Fibroblast of lung (primary cell): ENCODE results near the gene GUCA1A. TPM values are rescaled to one million over a fixed set of nuclear protein-coding genes. Genes with fewer than 3 reads are reported as not detected.
A peak's percentile ranks its signal among the peaks of the same experiment; 100 is the strongest.

Source experiments
- DNase-seq, 2 donors: peaks; one replicate each; pipeline versions ENCODE4 v3.0.0 to v3.0.0-alpha.2; 2010; ENCODE audit warnings: low read depth in 2 of 2
- H2AFZ ChIP-seq: 2 replicates; pipeline ENCODE4 v1.5.1; 2012; ENCODE audit warnings: low read length, control low read depth, inconsistent platforms
- H3K27ac ChIP-seq: 2 replicates; pipeline ENCODE4 v1.5.1; 2011; ENCODE audit warnings: low read length, control low read depth; ENCODE audit not compliant: insufficient read depth
- H3K27me3 ChIP-seq: 2 replicates; pipeline ENCODE4 v1.5.1; 2011; ENCODE audit warnings: mild to moderate bottlenecking, low read length; ENCODE audit not compliant: control insufficient read depth, insufficient read depth
- H3K36me3 ChIP-seq: 2 replicates; pipeline ENCODE4 v1.5.1; 2011; ENCODE audit warnings: low read length; ENCODE audit not compliant: control insufficient read depth, insufficient read depth
- H3K4me1 ChIP-seq: 2 replicates; pipeline ENCODE4 v1.5.1; 2011; ENCODE audit warnings: low read length; ENCODE audit not compliant: control insufficient read depth, insufficient read depth; ENCODE audit errors: extremely low read depth
- H3K4me2 ChIP-seq: 2 replicates; pipeline ENCODE4 v1.5.1; 2011; ENCODE audit warnings: low read length, control low read depth; ENCODE audit not compliant: insufficient read depth; ENCODE audit errors: extremely low read depth
- H3K4me3 ChIP-seq, 4 experiments: fragments of 200-600 bp in 1 of 4; sonication (generic) in 1 of 4; replicated peaks in 1 of 4; 2 replicates each; pipeline ENCODE4 v1.5.1; 2011 to 2016; ENCODE audit warnings: low read length in 4 of 4, low read depth in 3 of 4, mild to moderate bottlenecking in 3 of 4, control low read depth in 2 of 4, inconsistent platforms in 1 of 4, mixed read lengths in 1 of 4; ENCODE audit not compliant: insufficient read depth in 1 of 4; ENCODE audit errors: control extremely low read depth in 1 of 4
- H3K79me2 ChIP-seq: 2 replicates; pipeline ENCODE4 v1.5.1; 2012; ENCODE audit warnings: mild to moderate bottlenecking, low read length, inconsistent platforms; ENCODE audit not compliant: control insufficient read depth, insufficient read depth
- H3K9ac ChIP-seq: 2 replicates; pipeline ENCODE4 v1.5.1; 2011; ENCODE audit warnings: mild to moderate bottlenecking, low read length, control low read depth; ENCODE audit not compliant: insufficient read depth
- H3K9me3 ChIP-seq: 2 replicates; pipeline ENCODE4 v1.5.1; 2012; ENCODE audit warnings: low read depth, low read length; ENCODE audit not compliant: control insufficient read depth, insufficient read depth
- H4K20me1 ChIP-seq: 2 replicates; pipeline ENCODE4 v1.5.1; 2011; ENCODE audit warnings: low read length; ENCODE audit not compliant: control insufficient read depth, insufficient read depth; ENCODE audit errors: extremely low read depth
- EZH2 ChIP-seq: IDR thresholded peaks from 2 replicates; pipeline ENCODE4 v1.5.1; 2012; ENCODE audit warnings: low read length, control low read depth, mild to moderate bottlenecking; ENCODE audit errors: missing control alignments
- polyA plus RNA-seq, 2 donors: library from polyadenylated mRNA; depleted of rRNA in 1 of 2; stranded (reverse) in 1 of 2; unstranded in 1 of 2; fragments of >200 nt; gene quantifications; 2 replicates each; pipeline ENCODE4 v1.2.1, GENCODE V29; 2011 to 2012; ENCODE audit warnings: missing spikeins in 1 of 2
- total RNA-seq: library from RNA; depleted of rRNA; stranded (reverse); fragments of >200 nt; gene quantifications from 2 replicates; pipeline ENCODE4 v1.2.1, GENCODE V29; 2014
- TF ChIP-seq, protein P1 (sequence below), 2 donors: IDR thresholded peaks in 1 of 2; conservative IDR thresholded peaks in 1 of 2; 1 replicate in 1 of 2; 2 replicates in 1 of 2; pipeline ENCODE4 v1.5.1; 2011 to 2012; ENCODE audit warnings: low read length in 2 of 2, control low read depth in 1 of 2, inconsistent platforms in 1 of 2, low read depth in 1 of 2, mild to moderate bottlenecking in 1 of 2

Gene GUCA1A
- total and polyA plus RNA-seq, 2 donors (not counting 1 experiment from before 2014, with no cell fraction given) = 0.16 to 0.33 TPM

- H3K79me2 ChIP-seq = no peaks in the 10 kb centered on the region
Measured at GRCh38 chr6:42225029-42225339, 51.8 kb downstream of the GUCA1A start.

DNA sequence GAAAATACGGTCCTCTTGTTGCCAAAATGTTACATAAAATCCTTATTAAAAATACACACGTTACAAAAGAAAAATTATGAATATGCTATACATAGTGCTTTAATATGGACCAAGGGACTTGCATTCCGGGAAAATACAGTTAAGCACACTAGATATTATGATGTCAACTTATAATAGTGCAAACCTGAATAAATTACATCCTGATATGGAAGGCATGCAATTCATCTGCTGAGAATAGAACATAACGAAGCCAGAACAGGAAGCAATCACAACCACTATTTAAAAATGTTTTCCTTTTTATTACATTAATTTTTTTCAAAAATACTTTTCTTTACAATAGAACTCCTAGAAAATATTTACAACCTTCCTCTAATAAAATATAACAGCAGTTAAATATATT is 52.3 kb downstream of the GUCA1A start:
- H3K4me3 ChIP-seq = no peak overlapping the region
- no peak overlapping the region for H3K9ac ChIP-seq
- H3K9me3 ChIP-seq = no peaks in the 10 kb centered on the region
- no peak for TF ChIP-seq EZH2
- H4K20me1 ChIP-seq = no peaks in the 10 kb centered on the region
- no peaks in the 10 kb centered on the region for H3K27me3 ChIP-seq
- H3K27ac ChIP-seq = peak overlapping the region; percentile 80
- H3K36me3 ChIP-seq = peaks cover 7% of the 10 kb centered on the region
- H3K79me2 ChIP-seq = no peaks in the 10 kb centered on the region
- H3K4me2 ChIP-seq = no peak overlapping the region
- no peak for DNase-seq
- no peak overlapping the region for H2AFZ ChIP-seq
- peaks cover 13% of the 10 kb centered on the region for H3K4me1 ChIP-seq

More at GRCh38 chr6:42225029-42225339, 51.8 kb downstream of the GUCA1A start:
- Histone ChIP-seq H2AFZ (no peak overlapping the region), H3K27me3 (no peaks in the 10 kb centered on the region), H3K4me3 (peak overlapping the region in 1 of 4 experiments; percentile 23), H3K9ac (no peak overlapping the region), H3K36me3 (peaks cover 7% of the 10 kb centered on the region), H3K4me2 (no peak overlapping the region), H3K27ac (peak overlapping the region; percentile 12), H4K20me1 (no peaks in the 10 kb centered on the region), H3K9me3 (no peaks in the 10 kb centered on the region), H3K4me1 (peaks cover 13% of the 10 kb centered on the region)
- DNase-seq = no peak
- TF ChIP-seq, protein P1, sequence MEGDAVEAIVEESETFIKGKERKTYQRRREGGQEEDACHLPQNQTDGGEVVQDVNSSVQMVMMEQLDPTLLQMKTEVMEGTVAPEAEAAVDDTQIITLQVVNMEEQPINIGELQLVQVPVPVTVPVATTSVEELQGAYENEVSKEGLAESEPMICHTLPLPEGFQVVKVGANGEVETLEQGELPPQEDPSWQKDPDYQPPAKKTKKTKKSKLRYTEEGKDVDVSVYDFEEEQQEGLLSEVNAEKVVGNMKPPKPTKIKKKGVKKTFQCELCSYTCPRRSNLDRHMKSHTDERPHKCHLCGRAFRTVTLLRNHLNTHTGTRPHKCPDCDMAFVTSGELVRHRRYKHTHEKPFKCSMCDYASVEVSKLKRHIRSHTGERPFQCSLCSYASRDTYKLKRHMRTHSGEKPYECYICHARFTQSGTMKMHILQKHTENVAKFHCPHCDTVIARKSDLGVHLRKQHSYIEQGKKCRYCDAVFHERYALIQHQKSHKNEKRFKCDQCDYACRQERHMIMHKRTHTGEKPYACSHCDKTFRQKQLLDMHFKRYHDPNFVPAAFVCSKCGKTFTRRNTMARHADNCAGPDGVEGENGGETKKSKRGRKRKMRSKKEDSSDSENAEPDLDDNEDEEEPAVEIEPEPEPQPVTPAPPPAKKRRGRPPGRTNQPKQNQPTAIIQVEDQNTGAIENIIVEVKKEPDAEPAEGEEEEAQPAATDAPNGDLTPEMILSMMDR (conservative IDR thresholded peaks at IDR 0.05 in 1 of 2, IDR thresholded peaks at IDR 0.05 in 1 of 2; ENCODE audit: low read depth in 1 of 2, low read length in 2 of 2) = no peak
- TF ChIP-seq EZH2 = no peak

- no peak overlapping the region for H3K9ac ChIP-seq
Measured at GRCh38 chr6:42226161-42226611, 53.0 kb downstream of the GUCA1A start.

More at GRCh38 chr6:42226161-42226611, 53.0 kb downstream of the GUCA1A start:
- H3K9me3 ChIP-seq = no peaks in the 10 kb centered on the region
- H3K4me1 ChIP-seq = peaks cover 13% of the 10 kb centered on the region
- H3K27me3 ChIP-seq = no peaks in the 10 kb centered on the region
- no peaks in the 10 kb centered on the region for H3K79me2 ChIP-seq
- peaks cover 7% of the 10 kb centered on the region for H3K36me3 ChIP-seq
- H3K4me3 ChIP-seq = peak overlapping the region in 1 of 4 experiments; percentile 3
- peak overlapping the region; percentile 80 for H3K27ac ChIP-seq
- no peaks in the 10 kb centered on the region for H4K20me1 ChIP-seq
- H3K4me2 ChIP-seq = no peak overlapping the region
- DNase-seq = peak; percentile 76 to 83
- TF ChIP-seq, protein P1 (conservative IDR thresholded peaks at IDR 0.05 in 1 of 2, IDR thresholded peaks at IDR 0.05 in 1 of 2; ENCODE audit: low read depth in 1 of 2, low read length in 2 of 2) = no peak
- TF ChIP-seq EZH2 = no peak
- H2AFZ ChIP-seq = no peak overlapping the region
